Fibroblast of pulmonary artery (primary cell): ENCODE results near the gene PER2.

Experiments used
- DNase-seq: peaks from one replicate; pipeline ENCODE4 v3.0.0-alpha.2; 2010; ENCODE audit warnings: low read depth
- H3K4me3 ChIP-seq: replicated peaks from 2 replicates; pipeline ENCODE4 v1.5.1; 2011; ENCODE audit warnings: low read depth, mild to moderate bottlenecking, control low read depth, low read length, moderate library complexity
- TF ChIP-seq, protein P1 (sequence below): IDR thresholded peaks from 2 replicates; pipeline ENCODE4 v1.5.1; 2011; ENCODE audit warnings: mild to moderate bottlenecking, control low read depth, low read length, inconsistent platforms; ENCODE audit errors: missing control alignments

Gene PER2

DNA sequence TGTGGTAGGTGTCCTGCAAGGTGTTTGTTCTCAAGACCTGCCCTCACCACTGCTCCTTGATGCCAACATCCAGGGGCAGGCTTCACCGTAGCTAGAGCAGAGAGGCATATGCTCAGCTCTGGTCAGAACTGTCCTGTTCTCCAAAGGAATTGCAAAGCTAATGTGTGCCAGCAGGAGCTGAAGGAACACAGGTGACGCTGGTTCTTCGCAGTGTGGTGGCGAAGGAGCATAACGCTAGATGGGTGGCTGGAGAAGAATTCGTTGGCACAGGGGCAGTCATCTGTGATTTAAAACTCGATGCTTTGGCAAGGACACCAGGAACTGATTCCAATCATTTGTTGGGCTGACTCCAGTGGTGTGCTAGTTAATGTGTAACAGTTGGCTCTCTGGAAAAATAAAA is 11.4 kb upstream of the PER2 start:
- TF ChIP-seq, protein P1, sequence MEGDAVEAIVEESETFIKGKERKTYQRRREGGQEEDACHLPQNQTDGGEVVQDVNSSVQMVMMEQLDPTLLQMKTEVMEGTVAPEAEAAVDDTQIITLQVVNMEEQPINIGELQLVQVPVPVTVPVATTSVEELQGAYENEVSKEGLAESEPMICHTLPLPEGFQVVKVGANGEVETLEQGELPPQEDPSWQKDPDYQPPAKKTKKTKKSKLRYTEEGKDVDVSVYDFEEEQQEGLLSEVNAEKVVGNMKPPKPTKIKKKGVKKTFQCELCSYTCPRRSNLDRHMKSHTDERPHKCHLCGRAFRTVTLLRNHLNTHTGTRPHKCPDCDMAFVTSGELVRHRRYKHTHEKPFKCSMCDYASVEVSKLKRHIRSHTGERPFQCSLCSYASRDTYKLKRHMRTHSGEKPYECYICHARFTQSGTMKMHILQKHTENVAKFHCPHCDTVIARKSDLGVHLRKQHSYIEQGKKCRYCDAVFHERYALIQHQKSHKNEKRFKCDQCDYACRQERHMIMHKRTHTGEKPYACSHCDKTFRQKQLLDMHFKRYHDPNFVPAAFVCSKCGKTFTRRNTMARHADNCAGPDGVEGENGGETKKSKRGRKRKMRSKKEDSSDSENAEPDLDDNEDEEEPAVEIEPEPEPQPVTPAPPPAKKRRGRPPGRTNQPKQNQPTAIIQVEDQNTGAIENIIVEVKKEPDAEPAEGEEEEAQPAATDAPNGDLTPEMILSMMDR = no peak
- DNase-seq = no peak
- no peak overlapping the region for H3K4me3 ChIP-seq

DNA sequence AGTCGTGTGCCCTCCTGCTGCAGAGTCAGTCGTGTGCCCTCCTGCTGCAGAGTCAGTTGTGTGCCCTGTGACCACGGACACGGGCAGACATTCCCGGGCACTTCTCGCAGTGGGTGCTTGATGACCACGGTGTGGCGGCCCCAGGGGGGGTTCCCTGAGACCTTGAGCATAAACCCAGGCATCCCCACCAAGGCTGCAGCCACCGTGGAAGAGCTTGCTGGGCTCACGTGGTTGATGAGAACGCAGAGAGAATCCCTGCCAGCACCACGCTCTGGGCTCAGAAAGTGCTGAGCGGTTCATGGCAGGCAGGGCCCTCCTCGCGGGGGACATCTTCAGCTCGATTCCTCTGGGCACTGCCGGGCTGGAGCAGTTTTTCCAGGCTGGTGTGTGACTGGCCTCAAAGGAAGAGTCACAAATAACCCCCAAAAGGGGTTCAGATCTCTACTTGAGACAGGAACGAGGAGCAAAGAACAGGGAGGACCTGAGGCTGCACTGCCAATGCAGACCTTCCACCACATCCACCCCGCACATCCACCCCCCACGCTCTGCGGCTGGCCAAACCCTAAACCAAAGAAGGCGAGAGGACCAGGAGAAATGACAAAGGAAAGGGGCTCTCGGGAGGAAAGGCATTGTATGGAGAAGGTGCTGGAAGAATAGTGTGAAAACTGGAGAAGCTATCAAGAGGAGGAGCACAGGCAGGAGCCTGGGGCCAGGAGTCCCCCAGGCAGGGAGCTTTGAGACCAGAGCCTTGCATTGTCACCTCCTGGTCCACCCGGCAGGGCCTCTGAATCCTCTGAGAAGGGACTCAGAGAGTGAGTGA is 8.4 kb upstream of the PER2 start:
- no peak for DNase-seq
- H3K4me3 ChIP-seq = no peak overlapping the region

DNA sequence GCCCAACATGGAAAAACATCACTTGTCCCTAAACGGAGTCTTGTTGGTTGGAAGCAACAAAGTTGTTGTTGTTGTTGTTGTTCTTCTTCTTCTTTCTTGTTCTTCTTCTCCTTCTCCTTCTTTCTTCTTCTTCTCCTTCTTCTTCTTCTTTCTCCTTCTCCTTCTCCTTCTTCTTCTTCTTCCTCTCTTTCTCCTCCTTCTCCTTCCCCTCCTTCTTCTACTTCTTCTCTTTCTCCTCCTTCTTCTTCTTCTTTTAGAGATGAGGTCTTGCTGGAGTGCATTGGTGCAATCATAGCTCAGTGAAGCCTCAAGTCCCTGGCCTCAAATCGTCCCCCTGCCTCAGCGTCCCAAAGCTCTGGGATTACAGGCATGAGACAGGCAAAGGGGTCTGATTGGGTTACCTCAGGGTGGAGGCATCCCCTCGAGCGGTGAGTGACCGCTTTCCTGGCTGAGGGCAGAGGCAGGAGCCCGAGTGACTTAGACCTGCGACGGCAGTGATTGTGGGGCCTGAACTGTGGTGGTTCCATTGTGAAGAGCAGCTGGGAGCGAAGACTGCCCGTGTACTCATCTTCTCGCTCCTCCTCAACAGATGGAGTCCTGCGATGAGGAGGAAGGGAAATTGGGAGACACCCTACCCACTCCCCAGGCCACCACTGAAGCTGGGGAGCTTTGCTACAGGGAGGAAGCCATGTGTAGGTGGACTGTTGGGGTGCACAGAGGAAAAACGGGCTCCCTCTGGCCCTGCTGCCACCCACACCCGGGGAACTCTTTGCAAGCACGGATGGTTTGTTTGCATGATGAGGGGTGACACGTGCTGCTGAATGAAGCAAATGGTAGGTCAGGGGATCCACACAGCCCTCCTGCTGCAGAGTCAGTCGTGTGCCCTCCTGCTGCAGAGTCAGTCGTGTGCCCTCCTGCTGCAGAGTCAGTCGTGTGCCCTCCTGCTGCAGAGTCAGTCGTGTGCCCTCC is 7.0 kb upstream of the PER2 start:
- no peak overlapping the region for H3K4me3 ChIP-seq
- DNase-seq = no peak
- TF ChIP-seq, protein P1 = no peak

More for the DNA sequence above, 8.4 kb upstream of the PER2 start:
- TF ChIP-seq, protein P1 = no peak

DNA sequence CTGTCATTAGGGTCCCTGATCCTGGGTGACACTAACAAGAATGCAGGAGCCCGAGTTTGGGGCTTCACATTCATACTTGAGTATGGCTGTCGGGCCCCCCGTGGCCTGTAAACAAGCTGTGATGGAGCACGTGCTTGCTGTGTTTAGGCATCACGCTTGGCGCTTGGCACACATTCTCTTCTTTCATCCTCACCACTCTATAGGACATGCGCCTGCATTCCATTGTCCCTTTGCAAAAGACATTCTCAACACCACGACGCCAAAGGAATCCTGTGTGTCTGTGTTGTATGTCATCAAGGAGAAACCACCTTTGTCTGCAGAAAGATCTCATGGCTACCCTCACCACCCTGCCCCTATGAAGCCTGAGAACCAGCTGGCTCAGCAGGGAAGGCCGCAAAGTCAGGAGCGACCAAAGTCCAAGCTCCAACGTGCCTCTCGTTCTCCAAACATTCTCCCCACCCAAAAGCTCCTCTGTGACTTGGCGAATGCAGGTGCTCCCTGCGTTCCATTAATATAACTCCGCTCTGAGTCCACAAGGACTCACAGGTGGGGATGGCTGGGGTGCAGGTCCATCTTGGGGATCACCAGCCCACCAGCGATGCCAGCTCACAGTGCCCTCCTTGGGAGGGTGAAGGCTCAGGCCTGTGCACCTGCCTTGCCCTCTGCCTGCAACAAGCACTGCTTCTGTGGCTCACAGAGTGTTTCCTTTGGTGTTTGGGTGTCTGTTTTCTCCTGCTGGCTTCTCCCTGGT is 6.2 kb upstream of the PER2 start:
- DNase-seq = no peak
- TF ChIP-seq, protein P1 = no peak
- no peak overlapping the region for H3K4me3 ChIP-seq

DNA sequence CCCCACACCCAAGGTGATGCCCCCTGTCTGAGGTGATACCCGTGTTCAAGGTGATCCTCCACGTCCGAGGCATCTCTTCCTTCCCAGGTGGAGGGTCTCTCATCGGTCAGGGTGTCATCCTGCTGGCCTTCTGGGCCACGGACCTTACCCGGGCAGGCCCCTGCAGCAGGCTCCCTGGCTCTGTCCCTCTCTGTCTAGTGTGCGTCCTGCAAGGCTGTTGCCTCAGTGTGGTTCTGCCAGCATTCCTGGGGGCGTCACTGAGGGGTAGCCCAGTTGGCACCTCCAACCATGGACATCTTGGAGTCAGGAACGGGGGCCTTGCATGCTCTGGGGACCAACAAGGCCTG is 5.6 kb upstream of the PER2 start:
- DNase-seq = no peak
- TF ChIP-seq, protein P1 = no peak
- no peak overlapping the region for H3K4me3 ChIP-seq

DNA sequence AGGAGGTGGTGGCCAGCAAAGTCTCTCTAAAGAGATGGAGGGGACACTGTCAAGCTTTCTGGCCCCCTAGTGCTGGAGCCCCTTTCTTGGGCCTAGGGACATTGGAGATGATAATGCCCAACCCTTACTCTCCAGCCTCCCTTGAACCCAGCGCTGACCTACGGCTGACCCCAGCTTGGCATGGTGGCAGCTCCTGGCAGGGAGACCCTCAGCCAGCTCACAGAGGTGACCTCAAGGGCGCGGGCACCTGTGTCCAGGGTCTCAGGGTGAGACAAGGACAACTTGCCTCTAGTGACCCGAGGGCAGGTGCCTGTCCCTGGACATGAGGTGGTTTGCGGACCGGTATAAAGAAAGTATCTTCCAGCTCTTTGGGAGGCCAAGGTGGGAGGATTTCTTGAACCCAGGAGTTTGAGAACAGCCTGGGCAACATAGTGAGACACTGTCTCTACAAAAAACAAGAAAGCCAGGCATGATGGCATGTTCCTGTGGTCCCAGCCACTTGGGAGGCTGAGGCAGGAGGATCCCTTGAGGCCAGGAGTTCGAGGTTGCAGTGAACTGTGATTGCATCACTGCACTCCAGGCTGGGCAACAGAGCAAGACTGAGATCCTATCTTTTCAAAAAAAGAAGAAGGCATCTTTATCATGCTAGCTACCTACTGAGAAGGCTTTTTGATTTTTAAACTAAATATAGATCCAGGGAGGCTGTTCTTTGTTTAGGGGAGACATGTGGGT is 3.3 kb upstream of the PER2 start:
- TF ChIP-seq, protein P1 = no peak
- no peak for DNase-seq
- H3K4me3 ChIP-seq = no peak overlapping the region
